Measurements from ENCODE around the gene TIMM10B.

TIMM10B gene

GRCh38 chr11:6474806-6475500 is 6.3 kb upstream of the TIMM10B start:
- Histone ChIP-seq H3K9me2 (replicated peaks; ENCODE audit: control insufficient read depth, low read length) (no peaks in the 10 kb centered on the region), H3K27me3 (ENCODE audit: control insufficient read depth, low read length) (no peaks in the 10 kb centered on the region; the same call in 1 of the 2 replicates), H3K36me3 (ENCODE audit: control insufficient read depth, low read length) (peaks cover 29% of the 10 kb centered on the region), H3K27ac (ENCODE audit: low read depth, low read length) (no peak overlapping the region), H3K4me2 (ENCODE audit: low read length) (no peak overlapping the region), H3K9me3 (ENCODE audit: control insufficient read depth, insufficient read depth, low read length) (no peaks in the 10 kb centered on the region), H3K4me3 (ENCODE audit: low read length) (no peak overlapping the region), H3F3A (ENCODE audit: control insufficient read depth, insufficient read depth) (peaks cover 15% of the 10 kb centered on the region), H3K4me1 (ENCODE audit: control insufficient read depth, low read length) (peaks cover 17% of the 10 kb centered on the region), H3K79me2 (ENCODE audit: control insufficient read depth, low read length) (peaks cover 12% of the 10 kb centered on the region), H4K20me1 (ENCODE audit: control insufficient read depth, insufficient read depth, low read depth, low read length) (no peaks in the 10 kb centered on the region)
- TF ChIP-seq EZH2phosphoT487 (IDR thresholded peaks at IDR 0.05; ENCODE audit: borderline replicate concordance, low read length) (no peak), CTCF (IDR thresholded peaks at IDR 0.05; ENCODE audit: low read depth, low read length, poor library complexity, severe bottlenecking) (no peak)

DNA sequence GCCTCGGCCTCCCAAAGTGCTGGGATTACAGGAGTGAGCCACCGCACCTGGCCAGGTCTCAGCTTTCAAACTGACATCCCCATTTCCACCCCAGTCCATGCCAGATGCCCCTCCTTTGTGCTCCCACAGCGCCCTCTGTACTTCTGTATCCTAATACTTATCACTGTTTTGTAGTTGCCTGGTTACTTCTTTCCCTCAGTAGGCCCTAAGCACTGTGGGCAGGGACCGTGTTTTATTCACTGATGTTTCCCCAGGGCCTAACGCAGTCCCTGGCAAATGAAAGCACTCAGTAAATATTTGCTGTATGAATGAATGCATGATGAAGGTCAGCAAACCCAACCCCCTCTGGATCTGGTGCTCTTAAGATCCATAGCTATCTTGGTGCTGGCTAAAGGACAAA is 5.4 kb upstream of the TIMM10B start:
- no peaks in the 10 kb centered on the region for H3K9me3 ChIP-seq (ENCODE audit: control insufficient read depth, insufficient read depth, low read length)
- TF ChIP-seq CTCF (IDR thresholded peaks at IDR 0.05; ENCODE audit: low read depth, low read length, poor library complexity, severe bottlenecking) (peak; percentile 18), EZH2phosphoT487 (IDR thresholded peaks at IDR 0.05; ENCODE audit: borderline replicate concordance, low read length) (no peak)
- peaks cover 26% of the 10 kb centered on the region for H3K4me1 ChIP-seq (ENCODE audit: control insufficient read depth, low read length)
- H3K4me3 ChIP-seq (ENCODE audit: low read length) = no peak overlapping the region
- H3K79me2 ChIP-seq (ENCODE audit: control insufficient read depth, low read length) = peaks cover 22% of the 10 kb centered on the region
- peaks cover 35% of the 10 kb centered on the region for H3K36me3 ChIP-seq (ENCODE audit: control insufficient read depth, low read length)
- no peak overlapping the region for H3K27ac ChIP-seq (ENCODE audit: low read depth, low read length)
- H3K4me2 ChIP-seq (ENCODE audit: low read length) = no peak overlapping the region
- H3F3A ChIP-seq (ENCODE audit: control insufficient read depth, insufficient read depth) = peaks cover 15% of the 10 kb centered on the region
- H3K9me2 ChIP-seq (replicated peaks; ENCODE audit: control insufficient read depth, low read length) = no peaks in the 10 kb centered on the region
- peaks cover 5% of the 10 kb centered on the region; the same call in 1 of the 2 replicates for H4K20me1 ChIP-seq (ENCODE audit: control insufficient read depth, insufficient read depth, low read depth, low read length)
- H3K27me3 ChIP-seq (ENCODE audit: control insufficient read depth, low read length) = no peaks in the 10 kb centered on the region; the same call in 1 of the 2 replicates

DNA sequence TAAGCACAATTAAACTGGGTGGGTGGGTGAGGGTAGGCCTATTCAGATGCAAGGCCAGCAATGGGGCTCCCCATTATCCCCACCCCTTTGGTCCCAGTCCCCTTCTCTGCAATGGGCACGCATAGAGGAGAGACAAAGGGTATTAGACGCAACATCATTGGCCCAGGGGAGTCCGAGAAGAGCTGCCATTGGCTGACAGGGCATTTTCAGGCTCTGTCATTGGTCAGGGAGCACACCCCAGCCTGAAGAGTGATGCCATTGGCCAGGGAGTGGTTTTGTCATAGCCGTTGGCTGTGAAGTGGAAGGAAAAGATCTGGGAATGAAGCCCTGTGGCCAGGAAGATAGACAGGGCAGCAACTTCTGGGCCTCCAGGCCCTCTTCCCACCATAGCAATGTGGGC is 4.7 kb upstream of the TIMM10B start:
- H3K36me3 ChIP-seq (ENCODE audit: control insufficient read depth, low read length) = peaks cover 38% of the 10 kb centered on the region
- H3K4me3 ChIP-seq (ENCODE audit: low read length) = no peak overlapping the region
- H4K20me1 ChIP-seq (ENCODE audit: control insufficient read depth, insufficient read depth, low read depth, low read length) = peaks cover 5% of the 10 kb centered on the region; the same call in 1 of the 2 replicates
- no peaks in the 10 kb centered on the region for H3K9me3 ChIP-seq (ENCODE audit: control insufficient read depth, insufficient read depth, low read length)
- no peak overlapping the region for H3K27ac ChIP-seq (ENCODE audit: low read depth, low read length)
- peaks cover 26% of the 10 kb centered on the region for H3K4me1 ChIP-seq (ENCODE audit: control insufficient read depth, low read length)
- H3K4me2 ChIP-seq (ENCODE audit: low read length) = no peak overlapping the region
- no peak for TF ChIP-seq CTCF (IDR thresholded peaks at IDR 0.05; ENCODE audit: low read depth, low read length, poor library complexity, severe bottlenecking)
- no peak for TF ChIP-seq EZH2phosphoT487 (IDR thresholded peaks at IDR 0.05; ENCODE audit: borderline replicate concordance, low read length)
- no peaks in the 10 kb centered on the region for H3K9me2 ChIP-seq (replicated peaks; ENCODE audit: control insufficient read depth, low read length)
- H3K27me3 ChIP-seq (ENCODE audit: control insufficient read depth, low read length) = no peaks in the 10 kb centered on the region; the same call in 1 of the 2 replicates
- H3K79me2 ChIP-seq (ENCODE audit: control insufficient read depth, low read length) = peaks cover 27% of the 10 kb centered on the region
- peaks cover 15% of the 10 kb centered on the region for H3F3A ChIP-seq (ENCODE audit: control insufficient read depth, insufficient read depth)
